SK-N-SH treated with all-trans-retinoic acid at 6 μM for 48 hours (cell line): ENCODE measurements around the gene APLF.

Source experiments
- ARNTL ChIP-seq: fragments of 450-650 bp; formaldehyde crosslinking; IDR thresholded peaks from 2 replicates; pipeline ENCODE4 v1.5.0; 2020; ENCODE audit warnings: low read depth, mild to moderate bottlenecking, moderate library complexity, borderline replicate concordance
- BACH2 ChIP-seq: fragments of 250-450 bp; sonication (Bioruptor Pico); IDR thresholded peaks from 2 replicates; pipeline ENCODE4 v1.9.0; 2021; ENCODE audit warnings: mild to moderate bottlenecking, borderline replicate concordance
- CREB5 ChIP-seq: fragments of 250-450 bp; sonication (Bioruptor Pico); IDR thresholded peaks from 2 replicates; pipeline ENCODE4 v1.5.1; 2020; ENCODE audit warnings: low read depth, mild to moderate bottlenecking, moderate library complexity
- CSDC2 ChIP-seq: fragments of 250-450 bp; sonication (Bioruptor Pico); IDR thresholded peaks from 2 replicates; pipeline ENCODE4 v1.5.0; 2020; ENCODE audit warnings: mild to moderate bottlenecking, moderate library complexity
- CSRNP3 ChIP-seq: fragments of 250-450 bp; sonication (Bioruptor Pico); IDR thresholded peaks from 2 replicates; pipeline ENCODE4 v1.5.1; 2021; ENCODE audit warnings: mild to moderate bottlenecking, moderate library complexity
- ESRRG ChIP-seq: fragments of 250-450 bp; sonication (Bioruptor Pico); IDR thresholded peaks from 2 replicates; pipeline ENCODE4 v1.6.1; 2021; ENCODE audit warnings: mild to moderate bottlenecking
- GLIS3 ChIP-seq: fragments of 250-450 bp; sonication (Bioruptor Pico); IDR thresholded peaks from 2 replicates; pipeline ENCODE4 v1.5.0; 2020; ENCODE audit warnings: mild to moderate bottlenecking, moderate library complexity
- POU6F1 ChIP-seq: fragments of 250-450 bp; sonication (Bioruptor Pico); IDR thresholded peaks from 2 replicates; pipeline ENCODE4 v1.8.0; 2021; ENCODE audit warnings: low read depth, mild to moderate bottlenecking, moderate library complexity, borderline replicate concordance
- ZC3H10 ChIP-seq: fragments of 250-450 bp; sonication (Bioruptor Pico); IDR thresholded peaks from 2 replicates; pipeline ENCODE4 v1.5.1; 2021; ENCODE audit warnings: mild to moderate bottlenecking, moderate library complexity
- ZFP3 ChIP-seq: fragments of 250-450 bp; sonication (Bioruptor Pico); IDR thresholded peaks from 2 replicates; pipeline ENCODE4 v1.5.0; 2020; ENCODE audit warnings: mild to moderate bottlenecking, moderate library complexity
- ZNF8 ChIP-seq: fragments of 450-650 bp; formaldehyde crosslinking; IDR thresholded peaks from 2 replicates; pipeline ENCODE4 v1.5.0; 2020; ENCODE audit warnings: mild to moderate bottlenecking, moderate library complexity

GRCh38 chr2:68519236-68519635, 51.9 kb downstream of the APLF start:
- no peak for TF ChIP-seq GLIS3 (CRISPR knock-in tag)
- no peak for TF ChIP-seq ESRRG (CRISPR knock-in tag)
- no peak for TF ChIP-seq CSRNP3 (CRISPR knock-in tag)
- TF ChIP-seq POU6F1 = no peak
- no peak for TF ChIP-seq CSDC2
- no peak for TF ChIP-seq CREB5 (CRISPR knock-in tag)
- no peak for TF ChIP-seq ARNTL (CRISPR knock-in tag)
- no peak for TF ChIP-seq ZFP3 (CRISPR knock-in tag)
- TF ChIP-seq ZNF8 (CRISPR knock-in tag) = no peak
- TF ChIP-seq BACH2 = no peak
- no peak for TF ChIP-seq ZC3H10 (CRISPR knock-in tag)
